IPS-NIHi11 (cell line): ENCODE measurements around the gene TRAPPC3.

ENCODE experiments used
- DNase-seq: peaks from one replicate; pipeline ENCODE4 v3.0.0; 2012; ENCODE audit warnings: mixed read lengths, low spot score

Gene TRAPPC3

GRCh38 chr1:36098650-36099365, 50.5 kb downstream of the TRAPPC3 start:
- DNase-seq: peak; percentile 6

GRCh38 chr1:36097693-36098585, 51.3 kb downstream of the TRAPPC3 start:
- DNase-seq: peak; percentile 6

- DNase-seq: peak; percentile 75
These were observed 52.5 kb downstream of the TRAPPC3 start for GRCh38 chr1:36096500-36097432.

GRCh38 chr1:36095760-36096405, 53.4 kb downstream of the TRAPPC3 start:
- no peak for DNase-seq

GRCh38 chr1:36094621-36095061, 54.6 kb downstream of the TRAPPC3 start:
- DNase-seq: no peak

- DNase-seq: no peak
These were observed 55.4 kb downstream of the TRAPPC3 start for GRCh38 chr1:36093929-36094328.

GRCh38 chr1:36093226-36093625, 56.1 kb downstream of the TRAPPC3 start:
- no peak for DNase-seq

- no peak for DNase-seq
These were observed 56.5 kb downstream of the TRAPPC3 start for GRCh38 chr1:36092798-36093185.

GRCh38 chr1:36092166-36092797, 57.0 kb downstream of the TRAPPC3 start:
- DNase-seq: no peak

GRCh38 chr1:36091698-36092097, 57.6 kb downstream of the TRAPPC3 start:
- DNase-seq: no peak

- DNase-seq: no peak
These were observed 58.1 kb downstream of the TRAPPC3 start for GRCh38 chr1:36091141-36091540.

- no peak for DNase-seq
These were observed 59.7 kb downstream of the TRAPPC3 start for GRCh38 chr1:36089393-36090121.

- peak; percentile 97 for DNase-seq
These were observed 60.5 kb downstream of the TRAPPC3 start, which contains the start of gene ADPRS for GRCh38 chr1:36088577-36089392. ADPRS (plus strand) TSS chr1:36088892; CDS start chr1:36088905, 13 bp downstream.

- no peak for DNase-seq
These were observed 61.1 kb downstream of the TRAPPC3 start for GRCh38 chr1:36088265-36088576.

GRCh38 chr1:36087233-36088123, 61.8 kb downstream of the TRAPPC3 start:
- DNase-seq: no peak
